Osteocyte (in vitro differentiated cells): ENCODE measurements around the gene RSL1D1. TPM values are rescaled to one million over a fixed set of nuclear protein-coding genes. Genes with fewer than 3 reads are reported as not detected.
"Not testable (repeated sequence)": the region's sequence is repeated elsewhere in the genome, so short reads cannot be mapped to it uniquely, and the experiment has no call there.

ENCODE experiments used
- DNase-seq: peaks from one replicate; pipeline ENCODE4 v3.0.0; 2021; ENCODE audit warnings: mixed read lengths; ENCODE audit not compliant: unreplicated experiment; ENCODE audit errors: extremely low spot score
- H3K27ac Mint-ChIP-seq: one replicate; pipeline ENCODE4 v1.8.0; 2021; ENCODE audit warnings: mild to moderate bottlenecking, mixed read lengths; ENCODE audit not compliant: unreplicated experiment
- H3K27me3 Mint-ChIP-seq: one replicate; pipeline ENCODE4 v1.8.0; 2021; ENCODE audit warnings: mixed read lengths; ENCODE audit not compliant: unreplicated experiment
- H3K36me3 Mint-ChIP-seq: one replicate; pipeline ENCODE4 v1.8.0; 2021; ENCODE audit warnings: mixed read lengths; ENCODE audit not compliant: unreplicated experiment
- H3K4me1 Mint-ChIP-seq: one replicate; pipeline ENCODE4 v1.8.0; 2021; ENCODE audit warnings: mixed read lengths; ENCODE audit not compliant: unreplicated experiment
- H3K4me3 Mint-ChIP-seq: one replicate; pipeline ENCODE4 v1.8.0; 2021; ENCODE audit warnings: mild to moderate bottlenecking, moderate library complexity, mixed read lengths; ENCODE audit not compliant: unreplicated experiment
- H3K9me3 Mint-ChIP-seq: one replicate; pipeline ENCODE4 v1.8.0; 2021; ENCODE audit warnings: mixed read lengths; ENCODE audit not compliant: unreplicated experiment
- CTCF ChIP-seq: fragments of 200-600 bp; sonication (generic); IDR thresholded peaks from 2 replicates; pipeline ENCODE4 v1.5.0; 2021; ENCODE audit warnings: antibody characterized with exemption, mild to moderate bottlenecking, moderate library complexity
- total RNA-seq: library from RNA; stranded (reverse); gene quantifications from 2 replicates; pipeline ENCODE4 v1.2.1, GENCODE V29; 2021

Gene RSL1D1
- total RNA-seq, 1 donor from 2014 or later: 122 TPM

- Mint-ChIP-seq H3K4me3 (no peak overlapping the region), H3K27ac (peak overlapping the region; percentile 89), H3K27me3 (no peaks in the 10 kb centered on the region), H3K4me1 (peaks cover 41% of the 10 kb centered on the region), H3K9me3 (peaks cover 3% of the 10 kb centered on the region), H3K36me3 (peaks cover 33% of the 10 kb centered on the region)
- TF ChIP-seq CTCF: no peak
- no peak for DNase-seq
Measured at GRCh38 chr16:11836650-11837244, 14.6 kb downstream of the RSL1D1 start.

DNA sequence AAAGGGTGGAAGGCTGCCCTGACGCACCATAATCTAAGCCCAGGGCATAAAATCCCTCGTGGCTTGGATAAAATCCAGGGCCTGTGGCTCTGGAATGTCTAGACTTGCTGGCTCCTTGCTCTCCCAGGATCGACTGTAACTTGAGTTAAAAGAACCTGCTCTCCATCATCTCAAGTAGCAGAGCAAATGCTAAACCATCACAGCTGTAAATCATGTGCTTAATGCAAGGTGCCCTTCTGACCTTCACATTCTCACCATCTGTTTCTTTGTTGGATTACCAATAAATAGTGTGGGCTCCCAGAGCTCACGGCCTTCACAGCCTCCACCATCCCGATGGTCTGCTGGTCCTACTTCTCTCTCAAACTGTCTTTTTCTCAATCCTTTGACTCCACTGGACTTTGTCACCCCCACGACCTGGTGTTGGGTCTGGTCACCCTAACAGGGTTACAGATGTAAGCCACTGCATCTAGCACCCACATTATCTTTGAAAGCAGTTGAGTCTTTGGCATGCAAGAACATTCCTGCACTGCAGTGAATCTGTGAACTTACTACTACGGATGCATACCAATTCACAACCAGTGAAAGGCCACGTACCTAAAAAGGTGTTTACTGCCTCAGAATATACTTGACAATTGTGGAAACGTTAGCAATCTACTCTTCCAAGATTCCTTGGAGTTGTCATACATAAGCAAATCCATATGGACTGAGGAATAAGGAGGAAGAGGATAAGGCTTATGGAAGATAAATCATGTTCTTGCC, 15.3 kb downstream of the RSL1D1 start:
- H3K9me3 Mint-ChIP-seq: peaks cover 3% of the 10 kb centered on the region
- H3K36me3 Mint-ChIP-seq: peaks cover 29% of the 10 kb centered on the region
- H3K27ac Mint-ChIP-seq: peak overlapping the region; percentile 89
- no peaks in the 10 kb centered on the region for H3K27me3 Mint-ChIP-seq
- TF ChIP-seq CTCF: no peak
- no peak overlapping the region for H3K4me3 Mint-ChIP-seq
- peaks cover 41% of the 10 kb centered on the region for H3K4me1 Mint-ChIP-seq
- no peak for DNase-seq

DNA sequence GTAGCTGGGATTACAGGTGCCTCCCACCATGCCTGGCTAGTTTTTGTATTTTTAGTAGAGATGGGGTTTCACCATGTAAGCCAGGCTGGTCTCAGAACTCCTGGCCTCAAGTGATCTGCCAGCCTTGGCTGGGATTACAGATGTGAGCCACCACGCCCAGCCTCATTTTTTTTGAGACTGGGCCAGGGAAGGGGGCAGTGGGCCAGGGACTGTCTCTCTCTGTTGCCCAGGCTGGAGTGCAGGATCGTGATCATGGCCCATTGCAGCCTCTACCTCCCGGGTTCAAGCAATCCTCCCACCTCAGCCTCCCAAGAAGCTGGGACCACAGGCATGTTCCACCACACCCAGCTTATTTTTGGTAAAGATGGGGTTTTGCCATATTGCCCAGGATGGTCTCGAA, 16.0 kb downstream of the RSL1D1 start:
- H3K9me3 Mint-ChIP-seq: peaks cover 3% of the 10 kb centered on the region
- peaks cover 41% of the 10 kb centered on the region for H3K4me1 Mint-ChIP-seq
- peaks cover 26% of the 10 kb centered on the region for H3K36me3 Mint-ChIP-seq
- H3K27ac Mint-ChIP-seq: peak overlapping the region; percentile 89
- DNase-seq: no peak
- H3K4me3 Mint-ChIP-seq: no peak overlapping the region
- no peak for TF ChIP-seq CTCF
- no peaks in the 10 kb centered on the region for H3K27me3 Mint-ChIP-seq

DNA sequence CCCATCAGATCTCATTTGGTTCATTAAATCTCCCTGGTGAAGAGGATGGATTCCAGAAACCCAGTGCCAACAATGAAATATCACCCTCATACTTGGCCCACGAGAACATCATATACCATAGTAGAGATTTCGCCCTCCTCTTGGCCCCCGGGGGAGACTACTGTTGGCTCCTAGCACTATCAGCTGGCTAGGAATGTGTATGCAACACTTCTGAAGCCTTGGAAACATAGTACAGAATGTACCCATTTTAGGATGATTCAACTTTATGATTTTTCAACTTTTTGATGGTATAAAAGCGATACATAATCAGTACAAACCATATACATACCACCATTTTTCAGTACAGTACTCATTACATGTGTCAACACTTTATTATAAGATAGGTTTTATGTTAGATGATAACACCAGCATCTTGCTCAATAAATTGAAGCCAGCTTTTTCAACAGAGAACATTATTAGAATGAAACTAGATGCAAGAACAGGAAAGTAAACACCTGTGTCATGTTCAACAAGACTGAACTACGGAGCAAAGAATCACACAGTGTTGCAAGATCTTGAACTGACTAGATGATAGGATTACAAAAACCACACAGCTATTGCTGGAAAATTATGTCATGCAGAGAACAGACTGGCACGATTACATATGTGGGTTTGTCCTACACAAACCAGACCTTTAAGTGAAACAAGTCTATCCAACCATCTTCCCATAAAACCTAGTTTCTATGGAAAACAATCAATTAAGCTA, 17.2 kb downstream of the RSL1D1 start:
- no peak for TF ChIP-seq CTCF
- DNase-seq: no peak
- Mint-ChIP-seq H3K4me1 (peaks cover 41% of the 10 kb centered on the region), H3K36me3 (peaks cover 14% of the 10 kb centered on the region), H3K27me3 (no peaks in the 10 kb centered on the region), H3K4me3 (no peak overlapping the region), H3K9me3 (peaks cover 3% of the 10 kb centered on the region), H3K27ac (peak overlapping the region; percentile 89)

DNA sequence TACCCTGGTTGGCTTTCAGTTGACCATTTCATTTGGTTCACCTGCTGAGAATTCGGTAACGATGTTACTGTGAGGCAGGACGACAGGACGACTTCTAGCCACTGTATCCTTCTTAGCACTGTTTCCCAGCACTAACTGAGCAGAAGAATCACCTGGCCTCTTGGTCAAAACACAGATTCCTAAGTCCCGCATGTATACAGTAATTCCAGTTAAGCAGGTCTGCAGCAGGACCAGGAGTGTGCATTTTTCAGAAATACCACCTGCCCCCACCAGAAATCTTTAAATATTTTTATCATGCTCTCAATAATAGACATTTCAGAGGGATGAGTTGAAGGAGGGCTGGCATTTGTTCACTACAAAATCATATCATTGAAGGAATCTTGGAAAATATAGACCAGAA, 22.6 kb downstream of the RSL1D1 start:
- DNase-seq: no peak
- no peak overlapping the region for H3K27ac Mint-ChIP-seq
- no peaks in the 10 kb centered on the region for H3K36me3 Mint-ChIP-seq
- H3K4me1 Mint-ChIP-seq: peaks cover 10% of the 10 kb centered on the region
- no peaks in the 10 kb centered on the region for H3K27me3 Mint-ChIP-seq
- TF ChIP-seq CTCF: no peak
- no peak overlapping the region for H3K4me3 Mint-ChIP-seq
- no peaks in the 10 kb centered on the region for H3K9me3 Mint-ChIP-seq

- not testable (repeated sequence) for H3K4me3 Mint-ChIP-seq, DNase-seq, H3K27ac Mint-ChIP-seq, H3K9me3 Mint-ChIP-seq, H3K36me3 Mint-ChIP-seq, H3K27me3 Mint-ChIP-seq
- peaks cover 11% of the 10 kb centered on the region for H3K4me1 Mint-ChIP-seq
Measured at GRCh38 chr16:11825520-11826165, 25.7 kb downstream of the RSL1D1 start.
